K562 (cell line): Measurements from ENCODE around the gene TP53BP1. TPM values are rescaled to one million over a fixed set of nuclear protein-coding genes. Genes with fewer than 3 reads are reported as not detected.

Experiments used
- ARID1B ChIP-seq: fragments of 450-650 bp; IDR thresholded peaks from 2 replicates; pipeline ENCODE4 v1.6.1; 2016; ENCODE audit warnings: antibody characterized with exemption, mild to moderate bottlenecking, inconsistent platforms
- ARNT ChIP-seq, 2 experiments: fragments of 450-650 bp; IDR thresholded peaks; 2 replicates each; pipeline ENCODE4 v1.6.1; 2016; ENCODE audit warnings: mild to moderate bottlenecking in 1 of 2
- CBFA2T2 ChIP-seq: fragments of 450-650 bp; conservative IDR thresholded peaks from 2 replicates; pipeline ENCODE4 v1.6.1; 2017; ENCODE audit warnings: mild to moderate bottlenecking
- CHCHD3 ChIP-seq: fragments of 250-450 bp; sonication (Bioruptor Pico); IDR thresholded peaks from 2 replicates; pipeline ENCODE4 v2.1.2; 2022; ENCODE audit warnings: mild to moderate bottlenecking
- CTBP1 ChIP-seq: fragments of 450-650 bp; IDR thresholded peaks from 2 replicates; pipeline ENCODE4 v1.6.1; 2016; ENCODE audit warnings: borderline replicate concordance
- DDX20 ChIP-seq: fragments of 450-650 bp; IDR thresholded peaks from 2 replicates; pipeline ENCODE4 v1.6.1; 2016; ENCODE audit warnings: missing genetic modification characterization, low read depth, mild to moderate bottlenecking, missing compliant biosample characterization, moderate library complexity
- GTF2B ChIP-seq: IDR thresholded peaks from 2 replicates; pipeline ENCODE4 v1.6.1; 2011; ENCODE audit not compliant: insufficient read length; ENCODE audit errors: extremely low read depth
- MAFF ChIP-seq: IDR thresholded peaks from 2 replicates; pipeline ENCODE4 v1.6.1; 2012; ENCODE audit warnings: low read length, improper control_type of control experiment
- MBD2 ChIP-seq: sonication (generic); IDR thresholded peaks from 2 replicates; pipeline ENCODE4 v1.6.1; 2016; ENCODE audit warnings: low read depth, borderline replicate concordance
- NFE2L1 ChIP-seq: fragments of 450-650 bp; IDR thresholded peaks from 2 replicates; pipeline ENCODE4 v1.6.1; 2016; ENCODE audit warnings: missing genetic modification characterization, low read depth, mild to moderate bottlenecking, missing compliant biosample characterization, moderate library complexity, borderline replicate concordance
- NR2F6 ChIP-seq: fragments of 450-650 bp; formaldehyde crosslinking; IDR thresholded peaks from 2 replicates; pipeline ENCODE4 v1.4.0; 2020; ENCODE audit warnings: mild to moderate bottlenecking
- NR4A1 ChIP-seq, 2 experiments: fragments of 250-450 bp in 1 of 2; fragments of 450-650 bp in 1 of 2; sonication (Bioruptor Pico) in 1 of 2; IDR thresholded peaks; 2 replicates each; pipeline versions ENCODE4 v1.4.0 to v1.6.1; 2016 to 2020; ENCODE audit warnings: mild to moderate bottlenecking in 2 of 2, missing compliant biosample characterization in 1 of 2, missing genetic modification characterization in 1 of 2, moderate library complexity in 1 of 2
- PHB ChIP-seq: fragments of 250-450 bp; sonication (Bioruptor Pico); IDR thresholded peaks from 2 replicates; pipeline ENCODE4 v1.5.0; 2021
- PKNOX1 ChIP-seq: fragments of 450-650 bp; IDR thresholded peaks from 2 replicates; pipeline ENCODE4 v1.6.1; 2016
- POU5F1 ChIP-seq: fragments of 150-350 bp; IDR thresholded peaks from 2 replicates; pipeline ENCODE4 v1.6.1; 2014; ENCODE audit warnings: borderline replicate concordance, low read length, low read depth, mild to moderate bottlenecking; ENCODE audit not compliant: partially characterized antibody
- SETDB1 ChIP-seq: IDR thresholded peaks from one replicate; pipeline ENCODE4 v1.6.1; 2012; ENCODE audit warnings: low read length, control low read depth, inconsistent platforms
- SREBF1 ChIP-seq: fragments of 150-350 bp; IDR thresholded peaks from 2 replicates; pipeline ENCODE4 v1.6.1; 2014; ENCODE audit warnings: antibody characterized with exemption, low read depth, low read length, borderline replicate concordance
- ZBTB5 ChIP-seq: fragments of 450-650 bp; IDR thresholded peaks from 2 replicates; pipeline ENCODE4 v1.6.1; 2017; ENCODE audit warnings: antibody characterized with exemption
- ZBTB9 ChIP-seq: fragments of 450-650 bp; formaldehyde crosslinking; IDR thresholded peaks from 2 replicates; pipeline ENCODE4 v1.4.0; 2020; ENCODE audit warnings: mild to moderate bottlenecking, moderate library complexity
- ZNF232 ChIP-seq: sonication (generic); formaldehyde crosslinking; IDR thresholded peaks from 2 replicates; pipeline ENCODE4 v1.8.0; 2022; ENCODE audit warnings: mild to moderate bottlenecking, missing genetic modification reagents
- ZNF324 ChIP-seq: fragments of 250-450 bp; sonication (Bioruptor Pico); IDR thresholded peaks from 2 replicates; pipeline ENCODE4 v1.4.0; 2020; ENCODE audit warnings: mild to moderate bottlenecking
- ZNF583 ChIP-seq: fragments of 250-450 bp; sonication (Bioruptor Pico); IDR thresholded peaks from 2 replicates; pipeline ENCODE4 v1.4.0; 2020
- ZNF75A ChIP-seq: fragments of 450-650 bp; formaldehyde crosslinking; IDR thresholded peaks from 2 replicates; pipeline ENCODE4 v1.4.0; 2020; ENCODE audit warnings: mild to moderate bottlenecking
- ZNF76 ChIP-seq: fragments of 250-450 bp; sonication (Bioruptor Pico); IDR thresholded peaks from 2 replicates; pipeline ENCODE4 v1.4.0; 2020; ENCODE audit warnings: mild to moderate bottlenecking, moderate library complexity, borderline replicate concordance
- polyA plus RNA-seq, 8 experiments: library from polyadenylated mRNA; depleted of rRNA in 4 of 8; stranded (reverse) in 5 of 8; unstranded in 3 of 8; fragments of >200 nt; fragmentation: Nextera tagmentation in 2 of 8; fragmentation: Illumina TruSeq in 1 of 8; extraction: Ambion mirVana in 2 of 8; extraction: Trizol in 1 of 8; gene quantifications; 2 replicates each; pipeline versions ENCODE4 v1.2.1 to v1.2.3, GENCODE V29; 2011 to 2014; ENCODE audit warnings: inconsistent platforms in 1 of 8, missing spikeins in 1 of 8
- total RNA-seq, 7 experiments: library from RNA; depleted of rRNA in 6 of 7; stranded (reverse); fragments of >200 nt in 6 of 7; fragmentation: Illumina TruSeq in 2 of 7; extraction: Trizol in 2 of 7; gene quantifications; 2 replicates each; pipeline versions ENCODE4 v1.2.1 to v1.2.3, GENCODE V29; 2011 to 2021; ENCODE audit warnings: low replicate concordance in 1 of 7

TP53BP1 gene
- total and polyA plus RNA-seq, 9 of the 15 experiments (the other 6 are each of a cell fraction or from before 2014, with no cell fraction given) = 5.7 to 63.3 (median 30.9) TPM

- TF ChIP-seq ZNF232 (CRISPR knock-in tag) (no peak), ZBTB5 (no peak), ZNF583 (CRISPR knock-in tag) (no peak), DDX20 (tag) (no peak), SREBF1 (no peak), ZNF75A (no peak), CHCHD3 (CRISPR knock-in tag) (no peak), PKNOX1 (peak; percentile 80), PHB (no peak), NR4A1 (CRISPR knock-in tag; IDR thresholded peaks at IDR 0.05) (no peak), NR4A1 (tag; IDR thresholded peaks at IDR 0.05) (no peak), ZNF76 (CRISPR knock-in tag) (no peak), ARID1B (0 out of 2 replicates have a peak, but pooled peaks have one; percentile 30), NFE2L1 (tag) (no peak), CBFA2T2 (no peak), SETDB1 (no peak), ZNF324 (no peak), ARNT (IDR thresholded peaks at IDR 0.05) (no peak), ZBTB9 (no peak), GTF2B (no peak), MBD2 (no peak), MAFF (no peak), CTBP1 (peak; percentile 83; the same call in 1 of the 2 replicates), POU5F1 (no peak), NR2F6 (CRISPR knock-in tag) (no peak)
Measured at GRCh38 chr15:43370975-43371974, 121.7 kb downstream of the TP53BP1 start, which contains the start of the genes TUBGCP4 and ZSCAN29 (continued).
